Lung (tissue), 12 donors: Measurements from ENCODE around the gene RASA3. TPM values are rescaled to one million over a fixed set of nuclear protein-coding genes. Genes with fewer than 3 reads are reported as not detected.

ENCODE experiments used
- ATAC-seq: fragments of 200-7000 bp; cut with Tn5 transposase; one replicate; pipeline ENCODE4 v1.9.1; 2020; ENCODE audit warnings: moderate number of reproducible peaks; ENCODE audit not compliant: insufficient read depth, low FRiP score
- DNase-seq, 3 donors: peaks; one replicate each; pipeline ENCODE4 v3.0.0-alpha.2; 2013 to 2017
- H3K27ac ChIP-seq, 2 donors: one replicate each; pipeline ENCODE4 v1.5.1; 2013; ENCODE audit warnings: mild to moderate bottlenecking in 2 of 2, moderate library complexity in 2 of 2, control low read depth in 1 of 2, inconsistent platforms in 1 of 2, low read depth in 1 of 2, low read length in 1 of 2
- H3K27me3 ChIP-seq, 3 donors: one replicate each; pipeline ENCODE4 v1.5.1; 2013; ENCODE audit warnings: low read length in 2 of 3; ENCODE audit not compliant: control insufficient read depth in 3 of 3, insufficient read depth in 3 of 3
- H3K36me3 ChIP-seq, 4 donors: one replicate each; pipeline ENCODE4 v1.5.1; 2013; ENCODE audit warnings: low read length in 4 of 4, mild to moderate bottlenecking in 1 of 4, moderate library complexity in 1 of 4; ENCODE audit not compliant: control insufficient read depth in 4 of 4, insufficient read depth in 4 of 4
- H3K4me1 ChIP-seq, 5 donors: one replicate each; pipeline ENCODE4 v1.5.1; 2013; ENCODE audit warnings: low read length in 5 of 5, mild to moderate bottlenecking in 2 of 5, moderate library complexity in 1 of 5; ENCODE audit not compliant: control insufficient read depth in 5 of 5, insufficient read depth in 5 of 5
- H3K4me3 ChIP-seq: one replicate; pipeline ENCODE4 v1.5.1; 2013; ENCODE audit warnings: mild to moderate bottlenecking, control low read depth, moderate library complexity
- H3K9ac ChIP-seq, 2 donors: one replicate each; pipeline ENCODE4 v1.5.1; 2013; ENCODE audit warnings: low read length in 2 of 2, control low read depth in 1 of 2; ENCODE audit not compliant: insufficient read depth in 1 of 2
- H3K9me3 ChIP-seq, 4 donors: one replicate each; pipeline ENCODE4 v1.5.1; 2013; ENCODE audit warnings: low read length in 3 of 4, mild to moderate bottlenecking in 1 of 4, moderate library complexity in 1 of 4; ENCODE audit not compliant: control insufficient read depth in 4 of 4, insufficient read depth in 3 of 4
- WGBS, 2 donors: extraction: QIAGEN DNeasy Blood & Tissue Kit; methylation state at CpG; one replicate each; pipeline ENCODE4 v1.1.7; 2013; 5-methylcytosine and 5-hydroxymethylcytosine counted together
- polyA plus RNA-seq, 2 donors: library from polyadenylated mRNA; stranded (reverse); fragments of 200-250 nt; gene quantifications; one replicate each; pipeline ENCODE4 v1.2.1, GENCODE V29; 2013
- total RNA-seq, 2 donors: library from RNA; depleted of rRNA in 1 of 2; stranded (reverse); fragments of >200 nt in 1 of 2; gene quantifications; one replicate each; pipeline ENCODE4 v1.2.1, GENCODE V29; 2014 to 2021
- TF ChIP-seq, protein P1 (sequence below): IDR thresholded peaks from 2 replicates; pipeline ENCODE4 v1.5.1; 2012; ENCODE audit warnings: mild to moderate bottlenecking; ENCODE audit errors: control extremely low read depth, extremely low read depth
- donor health status: control.
- donor health status: control.
- donor health status: Bipolar disorder and iron deficiency.
- donor health status: healthy.
- donor health status: DM: yes; HTN: yes; CAD: no.

The RASA3 gene
- total and polyA plus RNA-seq, 4 donors = 7.4 to 22.8 (median 16.2) TPM

DNA sequence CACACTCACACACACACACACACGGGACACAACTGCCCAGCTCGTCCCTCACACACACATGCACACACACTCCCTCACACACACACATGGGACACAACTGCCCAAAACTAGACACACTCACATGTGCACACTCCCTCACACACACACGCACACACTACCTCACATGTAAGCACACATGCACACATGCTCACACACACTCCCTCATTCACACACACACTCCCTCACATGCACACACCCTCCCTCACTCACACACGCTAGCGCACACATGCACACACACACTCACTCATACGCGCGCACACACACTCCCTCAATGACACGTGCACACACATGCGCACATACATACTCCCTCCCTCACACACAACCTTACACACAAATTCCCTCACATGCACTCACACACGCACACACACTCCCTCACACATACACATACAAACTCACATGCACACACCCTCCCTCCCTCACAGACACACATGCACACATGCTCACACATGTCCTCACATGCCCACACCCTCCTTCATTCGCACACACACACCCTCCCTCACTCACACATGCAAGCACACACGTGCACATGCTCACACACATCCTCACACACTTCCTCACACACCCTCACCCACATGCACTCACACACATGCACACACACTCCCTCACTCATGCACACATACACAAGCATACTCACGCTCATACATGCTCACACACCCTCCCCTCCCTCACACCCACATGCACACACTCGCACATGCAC, 9.0 kb upstream of the RASA3 start:
- no peak overlapping the region for H3K27ac ChIP-seq
- no peak overlapping the region for H3K9ac ChIP-seq
- H3K9me3 ChIP-seq = no peaks in the 10 kb centered on the region
- no peaks in the 10 kb centered on the region for H3K36me3 ChIP-seq
- ATAC-seq (no peak), DNase-seq (peak in 1 of 3 donors; percentile 9)
- H3K4me3 ChIP-seq = no peak overlapping the region
- peaks cover 0 to 10% (median 3%) of the 10 kb centered on the region in 5 donors for H3K4me1 ChIP-seq
- TF ChIP-seq, protein P1, sequence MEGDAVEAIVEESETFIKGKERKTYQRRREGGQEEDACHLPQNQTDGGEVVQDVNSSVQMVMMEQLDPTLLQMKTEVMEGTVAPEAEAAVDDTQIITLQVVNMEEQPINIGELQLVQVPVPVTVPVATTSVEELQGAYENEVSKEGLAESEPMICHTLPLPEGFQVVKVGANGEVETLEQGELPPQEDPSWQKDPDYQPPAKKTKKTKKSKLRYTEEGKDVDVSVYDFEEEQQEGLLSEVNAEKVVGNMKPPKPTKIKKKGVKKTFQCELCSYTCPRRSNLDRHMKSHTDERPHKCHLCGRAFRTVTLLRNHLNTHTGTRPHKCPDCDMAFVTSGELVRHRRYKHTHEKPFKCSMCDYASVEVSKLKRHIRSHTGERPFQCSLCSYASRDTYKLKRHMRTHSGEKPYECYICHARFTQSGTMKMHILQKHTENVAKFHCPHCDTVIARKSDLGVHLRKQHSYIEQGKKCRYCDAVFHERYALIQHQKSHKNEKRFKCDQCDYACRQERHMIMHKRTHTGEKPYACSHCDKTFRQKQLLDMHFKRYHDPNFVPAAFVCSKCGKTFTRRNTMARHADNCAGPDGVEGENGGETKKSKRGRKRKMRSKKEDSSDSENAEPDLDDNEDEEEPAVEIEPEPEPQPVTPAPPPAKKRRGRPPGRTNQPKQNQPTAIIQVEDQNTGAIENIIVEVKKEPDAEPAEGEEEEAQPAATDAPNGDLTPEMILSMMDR = no peak
- no peaks in the 10 kb centered on the region for H3K27me3 ChIP-seq
- 80 to 81% methylated on average over 15 of the region's 15 CpGs for WGBS, 2 donors

DNA sequence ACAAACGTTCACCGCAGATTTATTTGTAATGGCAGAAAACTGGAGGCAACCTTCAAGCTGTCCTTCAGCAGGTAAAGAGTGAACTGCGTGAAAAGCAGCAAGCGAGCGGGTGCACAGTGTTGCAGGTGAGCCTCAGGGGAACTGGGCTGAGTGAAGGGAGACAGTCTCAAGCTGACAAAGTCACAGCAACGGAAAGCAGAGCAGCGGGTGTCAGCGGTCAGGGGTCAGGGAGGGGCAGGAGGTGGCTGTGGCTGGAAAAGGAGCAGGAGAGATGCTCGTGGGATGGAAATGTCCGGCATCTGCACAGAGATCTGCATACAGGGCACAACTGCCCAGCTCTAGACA, 8.5 kb upstream of the RASA3 start:
- no peak overlapping the region for H3K4me3 ChIP-seq

DNA sequence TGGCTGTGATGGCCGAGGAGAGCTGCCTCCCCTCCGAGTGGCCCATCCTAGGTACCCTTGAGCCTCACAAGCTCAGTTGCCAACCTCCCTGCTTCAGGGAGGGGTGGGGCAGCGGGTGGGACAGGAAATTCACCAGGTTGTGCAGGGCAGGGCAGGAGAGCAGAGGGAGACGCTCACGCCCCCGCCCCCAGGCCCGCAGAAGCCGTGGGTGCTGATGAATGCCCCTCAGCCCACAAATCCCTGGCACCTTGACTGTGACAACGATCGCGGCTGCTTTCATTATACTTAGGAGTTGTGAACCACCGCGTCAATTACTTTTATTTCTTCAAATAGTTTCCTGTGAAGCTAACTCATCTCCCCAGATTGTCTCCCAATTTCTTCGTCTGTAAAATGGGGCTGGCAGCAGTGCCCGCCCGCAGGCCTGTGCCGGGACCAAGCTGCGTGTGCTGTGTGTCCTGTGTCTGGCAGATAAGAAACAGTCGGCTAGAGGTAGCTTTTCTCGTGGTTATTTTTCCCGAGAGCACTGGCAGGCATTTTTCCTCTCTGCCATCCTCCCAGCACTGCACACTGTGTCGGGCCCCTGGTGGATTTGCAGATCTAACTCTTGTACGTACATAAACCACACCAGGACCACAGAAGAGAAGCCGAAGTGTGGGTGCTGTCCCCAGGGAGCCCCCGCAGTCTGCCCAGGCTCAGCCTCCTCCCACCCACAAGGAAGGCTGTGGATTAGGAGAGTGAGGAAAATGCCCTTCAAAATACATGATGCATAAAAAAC, 7.9 kb upstream of the RASA3 start:
- ATAC-seq (no peak), DNase-seq (peak in 1 of 3 donors; percentile 8)
- 35 to 63% methylated on average over 24 to 25 of the region's 25 CpGs for WGBS, 2 donors

More for the DNA sequence above, 8.5 kb upstream of the RASA3 start:
- Histone ChIP-seq H3K4me1 (peaks cover 0 to 10% (median 3%) of the 10 kb centered on the region in 5 donors), H3K27ac (no peak overlapping the region), H3K9me3 (no peaks in the 10 kb centered on the region), H3K36me3 (no peaks in the 10 kb centered on the region), H3K27me3 (no peaks in the 10 kb centered on the region), H3K9ac (no peak overlapping the region)
- ATAC-seq (no peak), DNase-seq (no peak)
- TF ChIP-seq, protein P1 = no peak
- 55 to 59% methylated on average over 10 of the region's 10 CpGs for WGBS, 2 donors

More for the DNA sequence above, 7.9 kb upstream of the RASA3 start:
- TF ChIP-seq, protein P1 = no peak
- no peak overlapping the region for H3K4me3 ChIP-seq
- no peaks in the 10 kb centered on the region for H3K27me3 ChIP-seq
- H3K9me3 ChIP-seq = no peaks in the 10 kb centered on the region
- H3K27ac ChIP-seq = no peak overlapping the region
- H3K4me1 ChIP-seq = peaks cover 0 to 10% (median 3%) of the 10 kb centered on the region in 5 donors
- no peak overlapping the region for H3K9ac ChIP-seq
- H3K36me3 ChIP-seq = no peaks in the 10 kb centered on the region
